HCT116 (cell line): ENCODE results near the gene NOTUM.

Experiments
- CEBPB ChIP-seq: IDR thresholded peaks from 2 replicates; pipeline ENCODE4 v1.6.1; 2012; ENCODE audit warnings: low read depth
- CTCF ChIP-seq, 3 experiments: fragments of 200-600 bp in 1 of 3; sonication (generic) in 1 of 3; IDR thresholded peaks in 2 of 3; conservative IDR thresholded peaks in 1 of 3; 2 replicates each; pipeline ENCODE4 v1.5.1; 2012 to 2017; ENCODE audit warnings: low read depth in 2 of 3, low read length in 2 of 3, antibody characterized with exemption in 1 of 3, borderline replicate concordance in 1 of 3, control low read depth in 1 of 3, mild to moderate bottlenecking in 1 of 3, mixed read lengths in 1 of 3, mixed run types in 1 of 3, moderate library complexity in 1 of 3; ENCODE audit not compliant: insufficient read depth in 1 of 3
- EZH2phosphoT487 ChIP-seq: fragments of 200-600 bp; IDR thresholded peaks from 2 replicates; pipeline ENCODE4 v1.6.1; 2018; ENCODE audit warnings: antibody characterized with exemption, borderline replicate concordance
- MAX ChIP-seq: IDR thresholded peaks from 2 replicates; pipeline ENCODE4 v1.6.1; 2012
- RAD21 ChIP-seq: IDR thresholded peaks from 2 replicates; pipeline ENCODE4 v1.6.1; 2012; ENCODE audit warnings: low read depth, mild to moderate bottlenecking
- REST ChIP-seq: IDR thresholded peaks from 2 replicates; pipeline ENCODE4 v1.6.1; 2012; ENCODE audit warnings: low read depth
- SRF ChIP-seq: IDR thresholded peaks from 2 replicates; pipeline ENCODE4 v1.6.1; 2012; ENCODE audit warnings: low read depth
- TCF7L2 ChIP-seq: IDR thresholded peaks from 2 replicates; pipeline ENCODE4 v1.7.0; 2011; ENCODE audit warnings: borderline replicate concordance, inconsistent platforms; ENCODE audit not compliant: insufficient read depth, insufficient read length; ENCODE audit errors: extremely low read depth

- no peak for TF ChIP-seq CTCF (IDR thresholded peaks at IDR 0.05 in 2 of 3, conservative IDR thresholded peaks at IDR 0.05 in 1 of 3; ENCODE audit: borderline replicate concordance in 1 of 3, insufficient read depth in 1 of 3, low read depth in 2 of 3, low read length in 2 of 3)
- no peak for TF ChIP-seq REST
- no peak for TF ChIP-seq TCF7L2
- no peak for TF ChIP-seq EZH2phosphoT487
- no peak for TF ChIP-seq RAD21
- TF ChIP-seq MAX: no peak
- no peak for TF ChIP-seq SRF
- TF ChIP-seq CEBPB: no peak
These were observed 34.4 kb downstream of the NOTUM start for GRCh38 chr17:81926451-81927151.
